HepG2 (cell line): Measurements from ENCODE around the gene BCL2L13. TPM values are rescaled to one million over a fixed set of nuclear protein-coding genes. Genes with fewer than 3 reads are reported as not detected.
A peak's percentile ranks its signal among the peaks of the same experiment; 100 is the strongest.

Experiments used
- CBX5 ChIP-seq: sonication (generic); formaldehyde crosslinking; IDR thresholded peaks from 2 replicates; pipeline ENCODE4 v1.4.0; 2020; ENCODE audit warnings: missing genetic modification reagents, borderline replicate concordance
- CSRNP2 ChIP-seq: sonication (generic); formaldehyde crosslinking; conservative IDR thresholded peaks from 2 replicates; pipeline ENCODE4 v1.8.0; 2022; ENCODE audit warnings: low read depth, missing genetic modification reagents
- FOSL1 ChIP-seq: sonication (generic); formaldehyde crosslinking; IDR thresholded peaks from 2 replicates; pipeline ENCODE4 v1.9.0; 2021; ENCODE audit warnings: missing genetic modification reagents, borderline replicate concordance
- HBP1 ChIP-seq: IDR thresholded peaks from 2 replicates; pipeline ENCODE4 v1.6.1; 2016; ENCODE audit warnings: low read depth, control low read depth
- HIC2 ChIP-seq: sonication (generic); formaldehyde crosslinking; IDR thresholded peaks from 2 replicates; pipeline ENCODE4 v1.9.0; 2022; ENCODE audit warnings: low read depth, missing genetic modification reagents
- MED1 ChIP-seq: sonication (generic); formaldehyde crosslinking; IDR thresholded peaks from 2 replicates; pipeline ENCODE4 v1.4.0; 2020; ENCODE audit warnings: missing genetic modification reagents
- MLXIP ChIP-seq: sonication (generic); formaldehyde crosslinking; IDR thresholded peaks from 2 replicates; pipeline ENCODE4 v1.9.0; 2021; ENCODE audit warnings: missing genetic modification reagents, borderline replicate concordance
- SALL2 ChIP-seq: sonication (generic); formaldehyde crosslinking; IDR thresholded peaks from 2 replicates; pipeline ENCODE4 v1.8.1; 2023; ENCODE audit warnings: mild to moderate bottlenecking, missing genetic modification reagents, inconsistent platforms
- SP4 ChIP-seq: sonication (generic); formaldehyde crosslinking; IDR thresholded peaks from 2 replicates; pipeline ENCODE4 v1.8.1; 2023; ENCODE audit warnings: mild to moderate bottlenecking, missing genetic modification reagents
- TGIF2 ChIP-seq: IDR thresholded peaks from 2 replicates; pipeline ENCODE4 v1.6.1; 2016; ENCODE audit warnings: control low read depth, missing compliant biosample characterization
- ZFX ChIP-seq: sonication (generic); formaldehyde crosslinking; IDR thresholded peaks from 2 replicates; pipeline ENCODE4 v1.4.0; 2020; ENCODE audit warnings: mild to moderate bottlenecking, low read depth, missing genetic modification reagents, moderate library complexity
- ZNF207 ChIP-seq: fragments of 450-650 bp; IDR thresholded peaks from 2 replicates; pipeline ENCODE4 v1.6.1; 2016; ENCODE audit warnings: antibody characterized with exemption, borderline replicate concordance
- ZNF224 ChIP-seq: sonication (generic); formaldehyde crosslinking; IDR thresholded peaks from 2 replicates; pipeline ENCODE4 v1.5.0; 2020; ENCODE audit warnings: mild to moderate bottlenecking, missing genetic modification reagents
- ZNF275 ChIP-seq: sonication (generic); formaldehyde crosslinking; IDR thresholded peaks from 2 replicates; pipeline ENCODE4 v1.8.0; 2022; ENCODE audit warnings: missing genetic modification reagents, mild to moderate bottlenecking, inconsistent platforms, borderline replicate concordance
- ZNF44 ChIP-seq: sonication (generic); formaldehyde crosslinking; IDR thresholded peaks from 2 replicates; pipeline ENCODE4 v1.5.1; 2020; ENCODE audit warnings: mild to moderate bottlenecking, missing genetic modification reagents
- ZNF441 ChIP-seq: sonication (generic); formaldehyde crosslinking; IDR thresholded peaks from 2 replicates; pipeline ENCODE4 v1.7.0; 2021; ENCODE audit warnings: missing genetic modification reagents, borderline replicate concordance
- ZNF691 ChIP-seq: sonication (generic); formaldehyde crosslinking; IDR thresholded peaks from 2 replicates; pipeline ENCODE4 v1.4.0; 2020; ENCODE audit warnings: missing genetic modification reagents, low read depth, mild to moderate bottlenecking, borderline replicate concordance
- polyA plus RNA-seq, 8 experiments: library from polyadenylated mRNA; depleted of rRNA in 3 of 8; stranded (reverse) in 7 of 8; unstranded in 1 of 8; fragments of >200 nt; fragmentation: Illumina TruSeq in 4 of 8; extraction: Trizol in 4 of 8; gene quantifications; 2 replicates each; pipeline versions ENCODE4 v1.2.1 to v1.2.3, GENCODE V29; 2011 to 2016; ENCODE audit warnings: low read depth in 4 of 8, missing spikeins in 1 of 8, mixed read lengths in 1 of 8; ENCODE audit not compliant: insufficient read depth in 1 of 8
- total RNA-seq, 5 experiments: library from RNA; depleted of rRNA; stranded (reverse); fragments of >200 nt; fragmentation: Illumina TruSeq; extraction: Trizol; gene quantifications; 2 replicates each; pipeline ENCODE4 v1.2.3, GENCODE V29; 2016; ENCODE audit warnings: low read depth in 1 of 5

Gene BCL2L13
- total and polyA plus RNA-seq, 2 of the 13 experiments (the other 11 are each of a cell fraction or from before 2014, with no cell fraction given) = 13.5 to 14.6 TPM

GRCh38 chr22:17638432-17639246 lies at the start of gene BCL2L13 (continued):
- peak; percentile 20; the same call in 1 of the 2 replicates for TF ChIP-seq ZNF691 (CRISPR knock-in tag)
- peak; percentile 46; the same call in 1 of the 2 replicates for TF ChIP-seq ZNF441
- peak; percentile 26; the same call in 1 of the 2 replicates for TF ChIP-seq FOSL1 (CRISPR knock-in tag)
- TF ChIP-seq MLXIP (CRISPR knock-in tag) = 0 out of 2 replicates have a peak, but pooled peaks have one; percentile 11
- peak; percentile 30 for TF ChIP-seq HBP1
- no peak; the same call in 1 of the 2 replicates for TF ChIP-seq CBX5
- no peak for TF ChIP-seq CSRNP2 (CRISPR knock-in tag)
- no peak for TF ChIP-seq ZNF44
- peak; percentile 95 for TF ChIP-seq ZNF224
- TF ChIP-seq ZNF275 (CRISPR knock-in tag) = no peak; the same call in 1 of the 2 replicates
- no peak; the same call in 1 of the 2 replicates for TF ChIP-seq SALL2 (CRISPR knock-in tag)
- TF ChIP-seq ZNF207 = no peak
- peak; percentile 83 for TF ChIP-seq MED1 (CRISPR knock-in tag)
- no peak; the same call in 1 of the 2 replicates for TF ChIP-seq TGIF2 (CRISPR knock-in tag)
- peak; percentile 86 for TF ChIP-seq SP4 (CRISPR knock-in tag)
- TF ChIP-seq HIC2 (CRISPR knock-in tag) = no peak
- TF ChIP-seq ZFX (CRISPR knock-in tag) = peak; percentile 55; the same call in 1 of the 2 replicates
